ENCODE data around the gene TDRD1. TPM values are rescaled to one million over a fixed set of nuclear protein-coding genes. Genes with fewer than 3 reads are reported as not detected.
"Not testable (repeated sequence)": the region's sequence is repeated elsewhere in the genome, so short reads cannot be mapped to it uniquely, and the experiment has no call there.

Gene TDRD1
- total RNA-seq, result 1 to 10 TPM in 1 of 4 donors, under 1 TPM in 1, not detected in 2; under 0.01 to 1.3 TPM

- TF ChIP-seq POLR2A (IDR thresholded peaks at IDR 0.05) (no peak), CTCF (IDR thresholded peaks at IDR 0.05) (no peak)
- no peak for DNase-seq
- intact Hi-C loops (cut with DNase I), result no loop called here
- peaks cover 0 to 6% (median 3%) of the 10 kb centered on the region in 3 donors for H3K4me1 ChIP-seq
- WGBS, 2 donors, result 77 to 86% methylated on average over 18 to 27 of the region's 28 CpGs
- no peaks in the 10 kb centered on the region for H3K27me3 ChIP-seq
- H3K27ac ChIP-seq, result no peak within 1 kb of the TSS
- no peaks in the 10 kb centered on the region for H3K36me3 ChIP-seq
- H3K9me3 ChIP-seq, result no peaks in the 10 kb centered on the region
- no peak within 1 kb of the TSS for H3K4me3 ChIP-seq
Measured at GRCh38 chr10:114179148-114179547, at the start of gene TDRD1. TDRD1 (plus strand) TSS chr10:114179353; CDS start chr10:114187832, 8,479 bp downstream.

GRCh38 chr10:114131094-114131493 is 48.1 kb upstream of the TDRD1 start:
- H3K27ac ChIP-seq, result no peak overlapping the region
- H3K36me3 ChIP-seq, result peaks cover 0 to 100% (median 9%) of the 10 kb centered on the region in 3 donors
- no peaks in the 10 kb centered on the region for H3K9me3 ChIP-seq
- DNase-seq, result no peak
- no peaks in the 10 kb centered on the region for H3K27me3 ChIP-seq
- 70 to 77% methylated on average over 3 of the region's 3 CpGs for WGBS, 2 donors
- intact Hi-C loops (cut with DNase I), result no loop called here
- no peak for TF ChIP-seq CTCF (IDR thresholded peaks at IDR 0.05)
- TF ChIP-seq POLR2A (IDR thresholded peaks at IDR 0.05), result no peak
- H3K4me3 ChIP-seq, result no peak overlapping the region
- no peaks in the 10 kb centered on the region for H3K4me1 ChIP-seq

GRCh38 chr10:114135476-114135875 is 43.7 kb upstream of the TDRD1 start:
- Histone ChIP-seq H3K36me3 (peaks cover 0 to 93% (median 4%) of the 10 kb centered on the region in 3 donors), H3K27me3 (no peaks in the 10 kb centered on the region), H3K4me3 (no peak overlapping the region), H3K4me1 (no peaks in the 10 kb centered on the region), H3K27ac (no peak overlapping the region), H3K9me3 (no peaks in the 10 kb centered on the region)
- intact Hi-C loops (cut with DNase I), result no loop called here
- 75 to 82% methylated on average over 2 of the region's 2 CpGs for WGBS, 2 donors
- no peak for DNase-seq
- TF ChIP-seq POLR2A (IDR thresholded peaks at IDR 0.05) (no peak), CTCF (IDR thresholded peaks at IDR 0.05) (no peak)

- no peak for TF ChIP-seq CTCF (IDR thresholded peaks at IDR 0.05)
- no peak for TF ChIP-seq POLR2A (IDR thresholded peaks at IDR 0.05)
- intact Hi-C loops (cut with DNase I), result no loop called here
- Histone ChIP-seq H3K9me3 (no peaks in the 10 kb centered on the region), H3K27me3 (no peaks in the 10 kb centered on the region), H3K27ac (no peak overlapping the region), H3K4me1 (no peaks in the 10 kb centered on the region), H3K4me3 (no peak overlapping the region), H3K36me3 (peaks cover 4 to 93% (median 11%) of the 10 kb centered on the region in 3 donors)
- DNase-seq, result no peak
- 85 to 93% methylated on average over 3 of the region's 3 CpGs for WGBS, 2 donors
Measured at GRCh38 chr10:114138581-114138980, 40.6 kb upstream of the TDRD1 start.

GRCh38 chr10:114140036-114140435 is 39.1 kb upstream of the TDRD1 start:
- 42 to 55% methylated on average over 1 of the region's 1 CpG for WGBS, 2 donors
- Histone ChIP-seq H3K27me3 (no peaks in the 10 kb centered on the region), H3K4me1 (no peaks in the 10 kb centered on the region), H3K4me3 (no peak overlapping the region), H3K9me3 (no peaks in the 10 kb centered on the region), H3K27ac (no peak overlapping the region), H3K36me3 (peaks cover 4 to 91% (median 8%) of the 10 kb centered on the region in 3 donors)
- no peak for DNase-seq
- TF ChIP-seq POLR2A (IDR thresholded peaks at IDR 0.05), result no peak
- no peak for TF ChIP-seq CTCF (IDR thresholded peaks at IDR 0.05)
- intact Hi-C loops (cut with DNase I), result no loop called here

GRCh38 chr10:114140827-114141226 is 38.3 kb upstream of the TDRD1 start:
- H3K9me3 ChIP-seq; H3K27me3 ChIP-seq; H3K27ac ChIP-seq; H3K4me3 ChIP-seq; DNase-seq; H3K4me1 ChIP-seq; intact Hi-C loops (cut with DNase I): not testable (repeated sequence)
- WGBS, 2 donors, result 94 to 100% methylated on average over 2 of the region's 2 CpGs
- peaks cover 4 to 91% (median 8%) of the 10 kb centered on the region in 3 donors for H3K36me3 ChIP-seq

Data from esophagus squamous epithelium (tissue), 5 donors.